Measurements from ENCODE around the gene STAMBPL1. TPM values are rescaled to one million over a fixed set of nuclear protein-coding genes. Genes with fewer than 3 reads are reported as not detected.

STAMBPL1 gene
- total RNA-seq, 4 donors from 2014 or later, result 13.3 to 35.8 (median 14.2) TPM

GRCh38 chr10:88898727-88899126 is 18.7 kb downstream of the STAMBPL1 start:
- H3K27ac ChIP-seq, result no peak overlapping the region

GRCh38 chr10:88899886-88900285 is 19.8 kb downstream of the STAMBPL1 start:
- Histone ChIP-seq H3K27me3 (no peaks in the 10 kb centered on the region), H3K27ac (no peak overlapping the region), H3K4me3 (no peak overlapping the region), H3K36me3 (no peaks in the 10 kb centered on the region), H3K9me3 (no peaks in the 10 kb centered on the region), H3K4me1 (peaks cover 17% of the 10 kb centered on the region)
- TF ChIP-seq EP300 (IDR thresholded peaks at IDR 0.05) (no peak), POLR2A (IDR thresholded peaks at IDR 0.05) (no peak), CTCF (IDR thresholded peaks at IDR 0.05) (no peak), POLR2AphosphoS5 (IDR thresholded peaks at IDR 0.05) (no peak)
- WGBS, result 71% methylated on average over 2 of the region's 2 CpGs
- no peak for DNase-seq (ENCODE audit: low spot score in 2 of 2)

More at GRCh38 chr10:88898727-88899126, 18.7 kb downstream of the STAMBPL1 start:
- Histone ChIP-seq H3K4me3 (no peak overlapping the region), H3K4me1 (peaks cover 23% of the 10 kb centered on the region), H3K27me3 (no peaks in the 10 kb centered on the region), H3K9me3 (no peaks in the 10 kb centered on the region), H3K36me3 (no peaks in the 10 kb centered on the region)
- no peak for DNase-seq (ENCODE audit: low spot score in 2 of 2)
- no peak for TF ChIP-seq POLR2A (IDR thresholded peaks at IDR 0.05)
- TF ChIP-seq POLR2AphosphoS5 (IDR thresholded peaks at IDR 0.05), result no peak
- TF ChIP-seq EP300 (IDR thresholded peaks at IDR 0.05), result no peak
- WGBS, result 93% methylated on average over 3 of the region's 3 CpGs

GRCh38 chr10:88901206-88901983 is 21.4 kb downstream of the STAMBPL1 start:
- H3K36me3 ChIP-seq, result peaks cover 6% of the 10 kb centered on the region
- H3K4me1 ChIP-seq, result peaks cover 14% of the 10 kb centered on the region
- no peak overlapping the region for H3K27ac ChIP-seq
- no peak for TF ChIP-seq POLR2A (IDR thresholded peaks at IDR 0.05)
- no peak for TF ChIP-seq POLR2AphosphoS5 (IDR thresholded peaks at IDR 0.05)
- TF ChIP-seq EP300 (IDR thresholded peaks at IDR 0.05), result no peak
- TF ChIP-seq CTCF (IDR thresholded peaks at IDR 0.05), result no peak
- 100% methylated on average over 1 of the region's 1 CpG for WGBS
- no peak overlapping the region for H3K4me3 ChIP-seq
- no peaks in the 10 kb centered on the region for H3K27me3 ChIP-seq
- no peaks in the 10 kb centered on the region for H3K9me3 ChIP-seq
- no peak for DNase-seq (ENCODE audit: low spot score in 2 of 2)

GRCh38 chr10:88901984-88902789 is 22.1 kb downstream of the STAMBPL1 start:
- no peak for DNase-seq (ENCODE audit: low spot score in 2 of 2)
- Histone ChIP-seq H3K4me3 (no peak overlapping the region), H3K27ac (no peak overlapping the region), H3K4me1 (peaks cover 6% of the 10 kb centered on the region), H3K9me3 (no peaks in the 10 kb centered on the region), H3K27me3 (no peaks in the 10 kb centered on the region), H3K36me3 (peaks cover 6% of the 10 kb centered on the region)
- 91% methylated on average over 11 of the region's 11 CpGs for WGBS
- TF ChIP-seq POLR2A (IDR thresholded peaks at IDR 0.05), result no peak
- no peak for TF ChIP-seq POLR2AphosphoS5 (IDR thresholded peaks at IDR 0.05)
- no peak for TF ChIP-seq CTCF (IDR thresholded peaks at IDR 0.05)
- no peak for TF ChIP-seq EP300 (IDR thresholded peaks at IDR 0.05)

GRCh38 chr10:88903715-88904114 is 23.7 kb downstream of the STAMBPL1 start:
- no peak for TF ChIP-seq CTCF (IDR thresholded peaks at IDR 0.05)
- TF ChIP-seq EP300 (IDR thresholded peaks at IDR 0.05), result no peak
- TF ChIP-seq POLR2AphosphoS5 (IDR thresholded peaks at IDR 0.05), result no peak
- no peak for TF ChIP-seq POLR2A (IDR thresholded peaks at IDR 0.05)
- 92% methylated on average over 3 of the region's 3 CpGs for WGBS
- Histone ChIP-seq H3K27ac (no peak overlapping the region), H3K4me1 (no peaks in the 10 kb centered on the region), H3K36me3 (peaks cover 6% of the 10 kb centered on the region), H3K4me3 (no peak overlapping the region), H3K9me3 (no peaks in the 10 kb centered on the region), H3K27me3 (no peaks in the 10 kb centered on the region)
- DNase-seq (ENCODE audit: low spot score in 2 of 2), result no peak
